Measurements from ENCODE around the gene CNOT1.
"Not testable (repeated sequence)": the region's sequence is repeated elsewhere in the genome, so short reads cannot be mapped to it uniquely, and the experiment has no call there.

The CNOT1 gene

GRCh38 chr16:58638148-58639036 is 8.8 kb upstream of the CNOT1 start:
- DNase-seq (ENCODE audit: low read depth, low spot score) = no peak

DNA sequence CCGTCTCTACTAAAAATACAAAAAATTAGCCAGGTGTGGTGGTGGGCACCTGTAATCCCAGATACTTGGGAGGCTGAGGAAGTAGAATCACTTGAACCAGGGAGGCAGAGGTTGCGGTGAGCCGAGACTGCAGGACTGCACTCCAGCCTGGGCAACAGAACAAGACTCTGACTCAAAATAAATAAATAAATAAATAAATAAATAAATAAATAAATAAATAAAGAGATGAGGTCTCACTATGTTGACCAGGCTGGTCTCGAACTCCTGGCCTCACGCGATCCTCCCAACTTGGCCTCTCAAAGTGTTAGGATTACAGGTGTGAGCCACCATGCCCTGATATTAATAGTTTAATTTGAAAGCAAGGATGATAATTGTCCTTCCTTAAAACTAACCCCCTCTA is 7.4 kb upstream of the CNOT1 start:
- not testable (repeated sequence) for DNase-seq (ENCODE audit: low read depth, low spot score)

DNA sequence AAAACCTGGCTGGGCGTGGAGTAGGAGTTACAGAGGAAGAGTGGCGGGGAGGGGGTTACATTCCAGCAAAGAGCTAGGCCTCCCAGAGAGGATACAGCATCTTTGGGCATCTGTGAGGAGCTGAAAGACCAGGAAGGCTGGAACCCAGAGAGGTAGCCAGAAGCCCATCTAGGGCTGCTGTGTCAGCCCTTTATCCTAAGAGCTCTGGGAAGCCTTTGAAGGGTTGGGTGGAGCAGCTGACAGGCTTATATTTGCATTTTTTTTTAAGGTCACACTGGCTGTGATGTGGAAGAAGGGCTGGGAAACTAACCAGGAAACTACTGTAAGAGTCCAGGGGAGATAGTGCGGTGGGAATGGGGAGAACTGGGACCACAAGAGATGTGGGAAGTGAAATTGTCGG is 6.8 kb upstream of the CNOT1 start:
- no peak for DNase-seq (ENCODE audit: low read depth, low spot score)

DNA sequence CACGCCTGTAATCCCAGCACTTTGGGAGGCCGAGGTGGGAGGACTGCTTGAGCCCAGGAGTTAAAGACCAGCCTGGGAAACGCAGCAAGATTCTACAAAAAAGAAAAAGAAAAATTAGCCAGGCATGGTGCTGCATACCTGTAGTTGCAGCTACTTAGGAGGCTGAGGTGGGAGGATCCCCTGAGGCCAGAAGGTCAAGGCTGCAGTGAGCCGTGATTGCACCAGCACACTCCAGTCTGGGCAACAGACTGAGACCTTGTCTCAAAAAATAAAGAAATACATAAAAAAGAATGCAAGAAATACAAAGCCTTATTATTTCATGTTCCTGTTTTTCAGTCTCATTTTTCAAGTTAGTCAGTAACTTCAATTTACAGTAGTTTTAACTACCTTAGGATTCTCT is 5.9 kb upstream of the CNOT1 start:
- no peak for DNase-seq (ENCODE audit: low read depth, low spot score)

DNA sequence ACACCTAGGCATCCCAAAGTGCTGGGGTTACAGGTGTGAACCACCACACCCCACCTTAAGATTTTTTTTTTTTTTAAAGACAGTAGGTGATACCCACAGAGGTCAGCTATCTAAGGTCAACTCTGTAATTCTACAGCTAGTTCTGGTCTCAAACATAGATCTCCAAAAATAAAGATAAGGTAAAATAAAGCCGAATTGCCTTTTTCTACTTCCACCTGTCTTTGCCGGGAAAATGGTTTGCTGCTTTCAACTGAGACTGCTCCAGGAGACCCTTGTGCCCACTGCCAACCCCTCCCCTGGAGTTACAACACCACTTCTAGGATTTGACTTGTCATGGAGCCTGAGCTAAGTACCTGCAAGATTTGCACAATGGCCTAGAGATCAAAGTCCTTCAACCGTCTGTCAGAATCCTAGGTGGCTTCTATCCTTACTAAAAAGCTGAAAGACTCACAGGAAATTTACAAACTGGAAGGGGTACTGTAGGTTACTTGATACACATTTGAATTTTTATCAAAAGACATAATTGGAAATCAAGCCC is 4.7 kb upstream of the CNOT1 start:
- no peak for DNase-seq (ENCODE audit: low read depth, low spot score)

- no peak for DNase-seq (ENCODE audit: low read depth, low spot score)
Measured at GRCh38 chr16:58628845-58629732, 537 bp downstream of the CNOT1 start.

DNA sequence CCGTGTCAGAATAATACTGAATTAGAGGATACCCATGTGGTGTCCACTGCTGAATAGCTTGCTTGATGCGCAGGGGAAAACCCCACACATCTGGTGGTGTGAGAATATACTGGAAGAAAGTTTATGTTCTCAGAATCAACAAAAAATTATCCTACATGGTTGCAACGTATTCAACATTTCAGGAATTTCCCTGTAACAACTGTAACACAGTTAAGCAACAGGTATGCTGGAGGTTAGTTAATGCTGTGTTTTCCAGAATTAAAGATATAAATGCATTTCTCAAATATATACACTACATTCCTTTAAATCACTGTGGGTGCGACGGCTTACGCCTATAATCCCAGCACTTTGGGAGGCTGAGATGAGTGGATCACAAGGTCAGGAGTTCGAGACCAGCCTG is 5.4 kb downstream of the CNOT1 start:
- no peak for DNase-seq (ENCODE audit: low read depth, low spot score)

GRCh38 chr16:58620396-58620795 is 9.2 kb downstream of the CNOT1 start:
- DNase-seq (ENCODE audit: low read depth, low spot score) = no peak

DNA sequence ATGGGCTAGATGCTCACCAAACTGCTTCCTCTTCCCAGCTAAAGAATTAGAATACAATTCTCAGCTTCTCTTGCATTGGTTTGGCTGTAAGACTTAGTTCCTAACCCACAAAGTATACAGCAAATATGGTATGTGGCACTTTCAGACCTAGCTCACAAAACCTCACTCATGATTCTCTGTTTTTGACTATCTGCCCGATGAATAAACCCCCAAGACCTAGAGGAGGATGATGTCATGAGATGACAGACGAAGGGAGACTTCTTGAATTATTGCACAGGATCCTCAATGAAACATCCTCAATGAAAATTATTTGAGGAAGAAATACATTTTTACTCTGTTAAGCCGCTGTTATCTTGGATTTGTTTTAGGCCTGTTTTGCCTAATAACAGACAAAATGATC is 14.3 kb downstream of the CNOT1 start:
- no peak for DNase-seq (ENCODE audit: low read depth, low spot score)

DNA sequence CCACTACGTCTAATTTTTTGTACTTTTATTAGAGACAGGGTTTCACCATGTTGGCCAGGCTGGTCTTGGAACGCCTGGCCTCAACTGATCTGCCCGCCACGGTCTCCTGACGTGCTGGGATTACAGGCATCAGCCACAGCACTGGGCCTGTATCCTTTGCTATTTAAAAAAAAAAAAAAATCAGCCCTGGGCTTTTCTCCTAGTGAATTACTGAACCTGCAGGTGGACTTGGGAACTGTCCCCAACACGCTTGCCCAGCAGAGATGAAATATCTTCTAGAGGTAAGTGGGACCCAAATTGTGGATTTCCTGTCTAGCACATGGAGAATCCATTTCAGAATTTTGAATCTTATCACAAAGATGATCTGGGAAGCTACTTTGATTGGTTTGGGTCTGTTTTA is 14.8 kb downstream of the CNOT1 start:
- DNase-seq (ENCODE audit: low read depth, low spot score) = no peak

DNA sequence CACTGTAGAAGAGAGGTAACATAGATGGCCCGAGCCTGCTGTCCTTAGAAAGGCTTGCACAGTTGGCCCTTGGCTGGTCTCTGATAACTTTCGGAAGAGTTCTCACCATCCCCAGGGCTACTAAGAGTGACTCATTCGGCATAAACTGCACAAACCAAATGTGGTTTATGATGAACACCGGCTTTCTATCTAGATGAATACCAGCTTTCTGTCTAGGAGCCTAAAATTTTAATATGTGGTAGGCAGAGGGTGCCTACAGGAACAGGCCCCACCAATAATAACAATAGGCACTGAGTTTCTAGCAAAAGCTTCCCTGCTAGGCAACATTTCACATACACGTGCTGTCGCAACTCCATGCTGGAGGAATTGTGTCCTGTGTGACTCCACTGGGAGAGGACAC is 15.4 kb downstream of the CNOT1 start:
- DNase-seq (ENCODE audit: low read depth, low spot score) = no peak

GRCh38 chr16:58612965-58613364 is 16.7 kb downstream of the CNOT1 start:
- not testable (repeated sequence) for DNase-seq (ENCODE audit: low read depth, low spot score)

DNA sequence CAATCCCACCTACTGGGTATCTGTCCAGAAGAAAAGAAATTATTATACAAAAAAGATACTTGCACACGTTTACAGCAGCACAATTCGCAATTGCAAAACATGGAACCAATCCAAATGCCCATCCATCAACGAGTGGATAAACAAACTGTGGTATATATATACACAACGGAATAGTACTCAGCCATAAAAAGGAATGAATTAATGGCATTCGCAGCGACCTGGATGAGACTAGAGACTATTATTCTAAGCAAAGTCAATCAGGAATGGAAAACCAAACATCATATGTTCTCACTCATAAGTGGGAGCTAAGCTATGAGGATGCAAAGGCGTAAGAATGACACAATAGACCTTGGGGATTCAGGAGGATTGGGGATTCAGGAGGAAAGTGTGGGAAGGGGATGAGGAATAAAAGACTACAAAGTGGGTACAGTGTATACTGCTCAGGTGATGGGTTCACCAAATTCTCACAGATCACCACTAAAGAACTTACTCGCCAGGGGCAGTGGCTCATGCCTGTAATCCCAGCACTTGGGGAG is 21.0 kb downstream of the CNOT1 start:
- DNase-seq (ENCODE audit: low read depth, low spot score) = no peak

DNA sequence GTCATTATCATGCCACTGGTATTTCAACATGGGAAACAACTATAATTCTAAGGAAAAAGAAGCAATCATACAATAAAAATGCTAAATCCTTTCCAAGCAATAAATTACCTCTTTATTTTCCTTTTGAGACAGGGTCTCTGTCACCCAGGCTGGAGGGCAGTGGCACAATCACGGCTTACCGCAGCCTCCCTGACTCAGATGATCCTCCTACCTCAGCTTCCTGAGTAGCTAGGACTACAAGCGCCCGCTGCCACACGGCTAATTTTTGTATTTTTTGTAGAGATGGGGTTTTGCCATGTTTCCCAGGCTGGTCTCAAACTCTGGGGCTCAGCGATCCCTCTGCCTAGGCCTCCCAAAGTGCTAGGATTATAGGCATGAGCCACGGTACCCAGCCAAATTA is 24.1 kb downstream of the CNOT1 start:
- DNase-seq (ENCODE audit: low read depth, low spot score) = no peak

DNA sequence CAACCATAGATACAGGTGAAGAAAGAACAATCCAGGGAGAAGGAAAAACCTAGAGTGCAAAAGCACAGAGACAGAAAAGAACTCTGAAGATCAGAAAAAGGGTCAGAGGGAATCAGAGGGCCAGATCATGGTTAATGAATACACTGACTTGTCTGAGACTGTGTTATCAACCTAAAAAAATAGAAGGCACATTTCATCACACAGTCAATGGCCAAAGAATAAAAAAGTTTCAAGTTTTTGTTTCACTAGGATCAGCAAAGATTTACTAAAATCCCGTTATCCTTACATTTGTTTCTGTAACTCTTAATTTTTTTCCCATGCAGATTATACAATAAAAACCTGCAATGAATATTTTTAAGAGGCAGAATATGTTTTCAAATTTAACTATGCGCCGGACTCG is 38.5 kb downstream of the CNOT1 start:
- no peak for DNase-seq (ENCODE audit: low read depth, low spot score)

GRCh38 chr16:58589326-58589905 is 40.2 kb downstream of the CNOT1 start:
- DNase-seq (ENCODE audit: low read depth, low spot score) = no peak

- DNase-seq (ENCODE audit: low read depth, low spot score) = no peak
Measured at GRCh38 chr16:58588406-58588805, 41.2 kb downstream of the CNOT1 start.

DNA sequence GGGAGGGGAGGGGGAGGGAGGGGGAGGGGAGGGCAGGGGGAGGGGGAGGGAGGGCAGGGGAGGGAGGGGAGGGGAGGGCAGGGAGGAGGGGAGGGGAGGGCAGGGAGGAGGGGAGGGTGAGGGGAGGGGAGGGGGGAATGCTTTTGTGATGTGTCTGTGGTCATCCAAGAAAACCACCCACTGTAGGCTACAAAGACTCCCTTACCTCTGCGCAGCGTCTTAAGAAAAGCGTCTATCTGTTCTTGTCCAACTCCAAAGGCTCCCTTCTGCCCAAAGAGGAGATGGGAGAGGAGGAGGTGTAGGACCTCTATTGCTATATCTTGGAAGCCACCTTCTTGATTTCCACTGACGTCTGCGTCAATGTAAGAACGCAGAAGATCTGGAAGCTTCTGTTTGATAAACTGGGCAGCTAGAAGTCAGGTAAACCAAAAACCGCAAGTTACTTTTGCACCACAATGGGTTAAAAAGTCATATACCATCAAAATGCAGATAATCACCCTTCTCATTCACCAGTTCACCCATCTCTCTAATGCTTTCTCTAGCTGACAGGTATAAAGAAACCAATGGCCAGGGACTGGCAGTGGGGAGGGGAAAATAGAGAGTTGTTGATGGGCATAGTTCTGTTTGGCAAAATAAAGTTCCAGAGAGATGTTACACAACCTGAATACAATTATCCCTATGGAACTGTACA is 43.1 kb downstream of the CNOT1 start:
- DNase-seq (ENCODE audit: low read depth, low spot score) = no peak

DNA sequence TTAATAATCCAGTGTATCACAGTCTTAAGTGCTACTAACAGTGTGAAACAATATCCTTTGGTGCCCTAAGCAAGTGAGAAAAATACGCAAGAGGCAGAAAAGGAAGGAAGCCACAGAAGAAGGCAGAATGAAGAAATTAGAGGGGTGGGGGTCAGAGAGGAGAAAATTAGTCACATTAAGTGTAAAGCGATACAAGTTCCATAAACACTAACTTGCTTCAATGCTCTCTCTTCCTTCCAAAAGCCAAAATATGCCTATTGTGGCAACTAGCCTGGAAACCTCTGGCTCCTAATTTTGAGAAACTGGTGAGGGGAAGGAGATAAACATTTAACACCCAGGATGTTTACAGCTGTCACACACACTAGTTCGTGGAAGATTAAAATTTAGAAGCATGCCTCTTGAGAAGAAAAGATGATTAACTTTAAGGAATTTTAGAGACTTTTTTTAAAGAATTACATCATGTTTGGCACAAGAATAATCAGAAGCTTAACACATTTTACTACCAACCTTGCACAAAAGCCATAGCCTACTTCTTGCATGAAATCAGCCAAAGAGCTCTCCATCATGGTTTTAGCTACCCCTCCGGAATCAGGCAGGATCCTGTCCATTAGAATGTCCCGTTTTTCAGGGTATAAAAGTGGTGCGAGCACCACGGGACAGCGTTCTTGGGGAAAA is 44.7 kb downstream of the CNOT1 start:
- no peak for DNase-seq (ENCODE audit: low read depth, low spot score)

DNA sequence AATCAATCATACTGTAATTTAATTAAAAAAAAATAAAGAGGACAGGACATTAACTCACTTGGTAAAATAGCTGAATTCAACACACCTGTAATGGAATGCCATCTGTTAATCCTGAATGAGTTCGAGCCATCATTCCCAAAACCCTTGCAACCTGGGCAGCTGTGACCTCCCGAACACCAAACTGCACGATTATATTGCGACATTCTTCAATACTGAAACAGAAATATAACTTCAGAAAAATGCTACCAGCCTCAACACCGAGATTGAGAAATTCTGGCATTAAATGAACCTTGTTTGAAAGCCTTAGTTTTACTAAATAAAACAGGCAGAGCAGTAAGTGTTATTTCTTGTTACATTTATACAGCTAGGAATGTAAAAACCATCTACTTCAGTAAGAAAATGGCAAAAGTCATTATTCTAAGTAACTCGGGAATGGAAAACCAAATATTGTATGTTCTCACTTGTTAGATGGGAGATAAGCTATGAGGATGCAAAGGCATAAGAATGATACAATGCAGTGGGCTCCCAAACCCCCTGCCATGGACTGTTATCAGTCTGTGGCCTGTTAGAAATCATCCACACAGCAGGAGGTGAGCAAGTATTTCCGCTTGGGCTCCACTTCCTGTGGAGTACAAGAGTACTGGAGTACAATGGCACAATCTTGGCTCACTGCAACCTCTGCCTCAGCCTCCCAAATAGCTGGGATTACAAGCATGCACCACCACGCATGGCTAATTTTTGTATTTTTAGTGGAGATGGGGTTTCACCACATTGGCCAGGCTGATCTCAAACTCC is 46.5 kb downstream of the CNOT1 start:
- no peak for DNase-seq (ENCODE audit: low read depth, low spot score)

Data from activated naive CD8-positive, alpha-beta T cell treated with anti-CD3 and anti-CD28 coated beads, Interleukin-2, amount 50 U/mL, for 16 hours (primary cell).